Keratinocyte (primary cell): ENCODE results near the gene SYT6. TPM values are rescaled to one million over a fixed set of nuclear protein-coding genes. Genes with fewer than 3 reads are reported as not detected.

Experiments used
- DNase-seq: peaks from one replicate; pipeline ENCODE4 v3.0.0-alpha.2; 2011; ENCODE audit warnings: low read depth, missing footprints, low spot score
- FAIRE-seq: peaks from 2 replicates; lab custom pipeline; 2011; peaks lifted over from hg19 to GRCh38; lab: Jason Lieb, UNC
- H2AFZ ChIP-seq: 2 replicates; pipeline ENCODE4 v1.6.0; 2012; ENCODE audit warnings: low read length, control low read depth, inconsistent platforms; ENCODE audit not compliant: control insufficient read depth
- H3K27ac ChIP-seq: 2 replicates; pipeline ENCODE4 v1.5.1; 2011; ENCODE audit warnings: low read length; ENCODE audit not compliant: control insufficient read depth, insufficient read depth
- H3K27me3 ChIP-seq: 3 replicates; pipeline ENCODE4 v1.6.0; 2011; ENCODE audit warnings: low read length; ENCODE audit not compliant: control insufficient read depth, insufficient read depth; ENCODE audit errors: extremely low read depth
- H3K36me3 ChIP-seq, 2 experiments: 2 replicates in 1 of 2; 3 replicates in 1 of 2; pipeline ENCODE4 v1.5.1; 2011; ENCODE audit warnings: low read length in 2 of 2, mild to moderate bottlenecking in 1 of 2; ENCODE audit not compliant: control insufficient read depth in 2 of 2, insufficient read depth in 2 of 2; ENCODE audit errors: extremely low read depth in 1 of 2
- H3K4me1 ChIP-seq: 3 replicates; pipeline ENCODE4 v1.5.1; 2011; ENCODE audit warnings: low read length; ENCODE audit not compliant: control insufficient read depth, insufficient read depth; ENCODE audit errors: extremely low read depth
- H3K4me2 ChIP-seq: 3 replicates; pipeline ENCODE4 v1.6.0; 2011; ENCODE audit warnings: low read depth, low read length; ENCODE audit not compliant: control insufficient read depth, insufficient read depth; ENCODE audit errors: extremely low read depth
- H3K4me3 ChIP-seq, 3 experiments: fragments of 200-600 bp in 1 of 3; sonication (generic) in 1 of 3; 2 replicates in 2 of 3; 3 replicates in 1 of 3; pipeline ENCODE4 v1.5.1; 2011 to 2016; ENCODE audit warnings: low read length in 3 of 3, mild to moderate bottlenecking in 3 of 3, control low read depth in 2 of 3, inconsistent platforms in 1 of 3, low read depth in 1 of 3, mixed read lengths in 1 of 3, mixed run types in 1 of 3, moderate library complexity in 1 of 3; ENCODE audit not compliant: control insufficient read depth in 2 of 3, insufficient read depth in 2 of 3; ENCODE audit errors: extremely low read depth in 1 of 3
- H3K79me2 ChIP-seq: 2 replicates; pipeline ENCODE4 v1.6.0; 2012; ENCODE audit warnings: low read length; ENCODE audit not compliant: control insufficient read depth, insufficient read depth
- H3K9ac ChIP-seq: 3 replicates; pipeline ENCODE4 v1.6.0; 2011; ENCODE audit warnings: low read length; ENCODE audit not compliant: control insufficient read depth, insufficient read depth; ENCODE audit errors: extremely low read depth
- H3K9me1 ChIP-seq: 3 replicates; pipeline ENCODE4 v1.6.0; 2011; ENCODE audit warnings: low read length; ENCODE audit not compliant: control insufficient read depth, insufficient read depth; ENCODE audit errors: extremely low read depth
- H3K9me3 ChIP-seq: 2 replicates; pipeline ENCODE4 v1.5.1; 2012; ENCODE audit warnings: low read depth, low read length; ENCODE audit not compliant: control insufficient read depth
- H4K20me1 ChIP-seq: 3 replicates; pipeline ENCODE4 v1.6.0; 2011; ENCODE audit warnings: low read length; ENCODE audit not compliant: control insufficient read depth, insufficient read depth; ENCODE audit errors: extremely low read depth
- EZH2 ChIP-seq: IDR thresholded peaks from one replicate; pipeline ENCODE4 v1.6.1; 2012; ENCODE audit warnings: inconsistent platforms, mild to moderate bottlenecking, low read length, moderate library complexity
- dilution Hi-C: fragments of 300-500 bp; cut with MboI; formaldehyde crosslinking; loops from one replicate; pipeline ENCODE4 v1.7.0; 2020; ENCODE audit warnings: low sequenced_read_pairs; ENCODE audit not compliant: extremely low pct_ligation_motif_present
- polyA plus RNA-seq, 5 experiments: library from polyadenylated mRNA; depleted of rRNA in 3 of 5; stranded (reverse) in 3 of 5; stranded (forward) in 1 of 5; unstranded in 1 of 5; fragments of >200 nt; gene quantifications; 1 replicate in 1 of 5; 2 replicates in 3 of 5; 3 replicates in 1 of 5; pipeline versions ENCODE4 v1.2.1 to v1.2.3, GENCODE V29; 2011 to 2012; ENCODE audit warnings: missing spikeins in 2 of 5, low read depth in 1 of 5, low replicate concordance in 1 of 5
- TF ChIP-seq, protein P1 (sequence below), 3 experiments: IDR thresholded peaks in 1 of 3; conservative IDR thresholded peaks in 1 of 3; optimal IDR thresholded peaks in 1 of 3; 2 replicates in 2 of 3; 3 replicates in 1 of 3; pipeline versions ENCODE3 to v1.5.1; 2011; ENCODE audit warnings: low read length in 3 of 3, mild to moderate bottlenecking in 3 of 3, moderate library complexity in 2 of 3, control low read depth in 1 of 3, inconsistent platforms in 1 of 3; ENCODE audit not compliant: insufficient read depth in 2 of 3; ENCODE audit errors: extremely low read depth in 1 of 3

Gene SYT6
- polyA plus RNA-seq, 1 donor (not counting 4 experiments of a cell fraction or from before 2014, with no cell fraction given): not detected

DNA sequence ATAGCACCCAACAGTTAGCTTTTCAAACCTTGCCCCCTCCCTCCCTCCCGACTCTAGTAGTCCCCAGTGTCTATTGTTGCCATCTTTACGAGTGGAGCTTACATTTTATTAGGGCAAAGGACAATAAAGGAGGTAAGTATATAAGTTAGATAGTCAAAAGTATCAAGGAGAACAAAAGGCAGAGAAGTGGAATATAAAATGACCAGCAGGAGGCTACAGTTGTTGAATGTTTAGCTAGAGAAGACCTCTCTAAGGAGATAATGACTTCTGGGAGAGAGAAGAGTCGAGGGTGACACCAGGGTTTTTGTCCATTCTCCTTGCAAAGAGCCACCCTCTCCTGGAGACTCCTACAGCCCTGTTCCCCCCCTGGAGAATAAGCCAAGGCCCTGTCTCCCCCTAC lies 48.7 kb downstream of the SYT6 start:
- dilution Hi-C loops: no loop called here
- Histone ChIP-seq H3K4me1 (no peaks in the 10 kb centered on the region), H3K4me2 (no peak overlapping the region), H3K27me3 (peaks cover 3% of the 10 kb centered on the region), H3K27ac (no peak overlapping the region), H2AFZ (no peak overlapping the region), H3K9me1 (no peaks in the 10 kb centered on the region), H3K36me3 (no peaks in the 10 kb centered on the region), H4K20me1 (no peaks in the 10 kb centered on the region), H3K4me3 (no peak overlapping the region), H3K9me3 (no peaks in the 10 kb centered on the region), H3K9ac (no peak overlapping the region), H3K79me2 (no peaks in the 10 kb centered on the region)
- TF ChIP-seq EZH2: no peak
- TF ChIP-seq, protein P1, sequence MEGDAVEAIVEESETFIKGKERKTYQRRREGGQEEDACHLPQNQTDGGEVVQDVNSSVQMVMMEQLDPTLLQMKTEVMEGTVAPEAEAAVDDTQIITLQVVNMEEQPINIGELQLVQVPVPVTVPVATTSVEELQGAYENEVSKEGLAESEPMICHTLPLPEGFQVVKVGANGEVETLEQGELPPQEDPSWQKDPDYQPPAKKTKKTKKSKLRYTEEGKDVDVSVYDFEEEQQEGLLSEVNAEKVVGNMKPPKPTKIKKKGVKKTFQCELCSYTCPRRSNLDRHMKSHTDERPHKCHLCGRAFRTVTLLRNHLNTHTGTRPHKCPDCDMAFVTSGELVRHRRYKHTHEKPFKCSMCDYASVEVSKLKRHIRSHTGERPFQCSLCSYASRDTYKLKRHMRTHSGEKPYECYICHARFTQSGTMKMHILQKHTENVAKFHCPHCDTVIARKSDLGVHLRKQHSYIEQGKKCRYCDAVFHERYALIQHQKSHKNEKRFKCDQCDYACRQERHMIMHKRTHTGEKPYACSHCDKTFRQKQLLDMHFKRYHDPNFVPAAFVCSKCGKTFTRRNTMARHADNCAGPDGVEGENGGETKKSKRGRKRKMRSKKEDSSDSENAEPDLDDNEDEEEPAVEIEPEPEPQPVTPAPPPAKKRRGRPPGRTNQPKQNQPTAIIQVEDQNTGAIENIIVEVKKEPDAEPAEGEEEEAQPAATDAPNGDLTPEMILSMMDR (optimal IDR thresholded peaks at IDR 0.05 in 1 of 3, IDR thresholded peaks at IDR 0.05 in 1 of 3, conservative IDR thresholded peaks at IDR 0.05 in 1 of 3; ENCODE audit: extremely low read depth in 1 of 3, insufficient read depth in 2 of 3, low read length in 3 of 3): no peak
- FAIRE-seq (no peak), DNase-seq (no peak)

DNA sequence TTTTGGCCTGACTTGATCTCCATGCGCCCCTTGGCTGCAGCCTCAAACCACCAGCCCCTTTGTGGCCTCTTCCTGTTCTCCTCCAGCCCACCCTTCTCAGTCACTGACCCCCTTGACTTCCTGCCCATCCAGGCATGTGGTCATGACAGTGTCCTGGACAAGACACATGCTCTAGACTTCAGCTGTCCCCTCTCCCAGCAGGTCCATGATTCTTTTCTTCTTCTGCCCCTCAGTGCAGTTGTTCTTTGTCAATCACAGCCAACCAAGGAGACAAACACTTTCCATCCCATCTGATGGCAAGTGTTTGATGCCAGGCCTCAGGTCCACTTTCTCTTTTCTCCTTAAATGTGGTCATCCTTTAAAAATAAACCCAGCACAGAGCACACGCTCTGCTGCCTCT lies 49.7 kb downstream of the SYT6 start:
- TF ChIP-seq EZH2: no peak
- TF ChIP-seq, protein P1 (optimal IDR thresholded peaks at IDR 0.05 in 1 of 3, IDR thresholded peaks at IDR 0.05 in 1 of 3, conservative IDR thresholded peaks at IDR 0.05 in 1 of 3; ENCODE audit: extremely low read depth in 1 of 3, insufficient read depth in 2 of 3, low read length in 3 of 3): no peak
- no peak overlapping the region for H3K27ac ChIP-seq
- no peak overlapping the region for H3K9ac ChIP-seq
- no peaks in the 10 kb centered on the region for H3K9me1 ChIP-seq
- no peak overlapping the region for H2AFZ ChIP-seq
- H3K4me3 ChIP-seq: no peak overlapping the region
- H3K36me3 ChIP-seq: no peaks in the 10 kb centered on the region
- H3K79me2 ChIP-seq: no peaks in the 10 kb centered on the region
- H3K9me3 ChIP-seq: no peaks in the 10 kb centered on the region
- dilution Hi-C loops: no loop called here
- no peaks in the 10 kb centered on the region for H3K4me1 ChIP-seq
- peaks cover 3% of the 10 kb centered on the region for H3K27me3 ChIP-seq
- FAIRE-seq (no peak), DNase-seq (no peak)
- no peaks in the 10 kb centered on the region for H4K20me1 ChIP-seq
- H3K4me2 ChIP-seq: no peak overlapping the region
